SK-N-MC (cell line): ENCODE data around the gene ESYT1.

ENCODE experiments used
- EZH2 ChIP-seq: fragments of 200-600 bp; sonication (generic); IDR thresholded peaks from one replicate; pipeline ENCODE4 v1.6.1; 2017; ENCODE audit warnings: antibody characterized with exemption
- FOXP2 ChIP-seq: optimal IDR thresholded peaks from 2 replicates; pipeline ENCODE3; 2011; ENCODE audit warnings: mild to moderate bottlenecking, moderate library complexity; ENCODE audit not compliant: insufficient read depth; ENCODE audit errors: extremely low read length, control extremely low read depth
- POLR2AphosphoS5 ChIP-seq: IDR thresholded peaks from 2 replicates; pipeline ENCODE4 v1.6.1; 2012; ENCODE audit warnings: mild to moderate bottlenecking, low read depth, low read length, borderline replicate concordance

DNA sequence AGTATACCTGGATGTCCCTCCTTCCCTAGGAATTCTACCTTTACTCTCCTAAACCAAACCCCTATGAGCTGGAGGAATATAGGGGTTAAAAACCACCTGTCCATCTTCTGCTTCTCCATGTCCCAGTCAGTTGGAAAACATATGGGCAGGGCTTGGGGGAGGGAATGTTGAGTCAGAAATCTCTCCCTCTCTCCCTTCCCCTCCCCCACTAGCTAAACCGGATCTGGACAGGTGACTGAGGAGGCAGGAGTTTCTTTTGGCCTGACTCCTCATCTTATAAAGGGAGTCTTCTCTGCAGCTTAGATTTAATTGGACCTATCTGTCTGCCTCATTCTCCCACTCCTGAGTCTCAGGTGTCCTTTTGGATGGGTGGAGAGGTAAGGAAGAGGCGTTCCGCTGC is 42.0 kb upstream of the ESYT1 start:
- no peak for TF ChIP-seq POLR2AphosphoS5
- TF ChIP-seq EZH2, result no peak
- TF ChIP-seq FOXP2, result no peak
